GM13977 (cell line): Measurements from ENCODE around the gene CAMK1D.

Source experiments
- DNase-seq: peaks from one replicate; pipeline ENCODE4 v3.0.0; 2012; ENCODE audit warnings: low spot score
- in situ Hi-C: fragments of 300-500 bp; cut with MboI; formaldehyde crosslinking; loops from one replicate; pipeline ENCODE4 v1.12.0; 2022; ENCODE audit warnings: low sequenced_read_pairs, low pct_unique_long_range_greater_than_20kb, mixed read lengths, inconsistent platforms; ENCODE audit not compliant: unreplicated experiment
- TF ChIP-seq, protein P1 (sequence below): IDR thresholded peaks from 2 replicates; pipeline ENCODE4 v1.5.1; 2012; ENCODE audit warnings: mild to moderate bottlenecking, control low read depth; ENCODE audit not compliant: insufficient read depth; ENCODE audit errors: extremely low read depth, missing control alignments

The CAMK1D gene

DNA sequence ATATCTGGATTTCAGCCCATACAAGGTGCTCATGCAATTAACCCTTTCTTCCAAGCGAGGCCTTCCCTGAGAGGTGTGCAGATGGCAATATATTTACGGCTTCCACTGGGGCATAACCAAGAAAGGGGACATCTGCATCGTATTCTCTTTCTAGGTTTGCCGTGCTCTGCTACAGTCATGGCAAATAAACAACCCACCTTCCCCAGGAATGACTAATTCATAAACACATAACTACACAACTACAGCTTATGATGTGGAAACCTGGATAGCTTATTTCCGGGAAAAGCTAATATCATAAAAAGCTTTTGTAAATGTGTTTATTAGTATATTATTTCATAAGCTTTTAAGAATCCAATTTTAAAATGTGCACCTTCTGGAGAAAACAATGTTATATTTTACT is 120.0 kb downstream of the CAMK1D start:
- DNase-seq: no peak
- in situ Hi-C loops: no loop called here
- TF ChIP-seq, protein P1, sequence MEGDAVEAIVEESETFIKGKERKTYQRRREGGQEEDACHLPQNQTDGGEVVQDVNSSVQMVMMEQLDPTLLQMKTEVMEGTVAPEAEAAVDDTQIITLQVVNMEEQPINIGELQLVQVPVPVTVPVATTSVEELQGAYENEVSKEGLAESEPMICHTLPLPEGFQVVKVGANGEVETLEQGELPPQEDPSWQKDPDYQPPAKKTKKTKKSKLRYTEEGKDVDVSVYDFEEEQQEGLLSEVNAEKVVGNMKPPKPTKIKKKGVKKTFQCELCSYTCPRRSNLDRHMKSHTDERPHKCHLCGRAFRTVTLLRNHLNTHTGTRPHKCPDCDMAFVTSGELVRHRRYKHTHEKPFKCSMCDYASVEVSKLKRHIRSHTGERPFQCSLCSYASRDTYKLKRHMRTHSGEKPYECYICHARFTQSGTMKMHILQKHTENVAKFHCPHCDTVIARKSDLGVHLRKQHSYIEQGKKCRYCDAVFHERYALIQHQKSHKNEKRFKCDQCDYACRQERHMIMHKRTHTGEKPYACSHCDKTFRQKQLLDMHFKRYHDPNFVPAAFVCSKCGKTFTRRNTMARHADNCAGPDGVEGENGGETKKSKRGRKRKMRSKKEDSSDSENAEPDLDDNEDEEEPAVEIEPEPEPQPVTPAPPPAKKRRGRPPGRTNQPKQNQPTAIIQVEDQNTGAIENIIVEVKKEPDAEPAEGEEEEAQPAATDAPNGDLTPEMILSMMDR: no peak

DNA sequence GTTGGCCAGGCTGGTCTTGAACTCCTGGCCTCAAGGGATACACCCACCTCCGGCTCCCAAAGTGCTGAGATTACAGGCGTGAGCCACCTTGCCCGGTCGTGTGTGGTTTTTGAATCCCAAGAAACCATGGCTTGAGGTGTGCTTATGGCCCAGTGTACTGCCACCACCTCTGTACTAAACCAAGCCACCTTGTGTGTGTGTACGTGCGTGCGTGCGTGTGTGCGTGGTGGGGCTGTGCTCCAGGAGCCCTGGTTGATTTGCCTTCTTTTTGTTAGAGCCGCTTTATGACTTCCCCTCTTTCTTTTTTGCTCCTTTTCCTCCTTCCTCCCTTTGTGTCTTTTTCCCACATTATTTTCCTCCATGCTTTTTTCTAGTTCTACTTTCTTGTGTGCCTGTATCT is 121.4 kb downstream of the CAMK1D start:
- no peak for DNase-seq
- TF ChIP-seq, protein P1: no peak
- in situ Hi-C loops: no loop called here

DNA sequence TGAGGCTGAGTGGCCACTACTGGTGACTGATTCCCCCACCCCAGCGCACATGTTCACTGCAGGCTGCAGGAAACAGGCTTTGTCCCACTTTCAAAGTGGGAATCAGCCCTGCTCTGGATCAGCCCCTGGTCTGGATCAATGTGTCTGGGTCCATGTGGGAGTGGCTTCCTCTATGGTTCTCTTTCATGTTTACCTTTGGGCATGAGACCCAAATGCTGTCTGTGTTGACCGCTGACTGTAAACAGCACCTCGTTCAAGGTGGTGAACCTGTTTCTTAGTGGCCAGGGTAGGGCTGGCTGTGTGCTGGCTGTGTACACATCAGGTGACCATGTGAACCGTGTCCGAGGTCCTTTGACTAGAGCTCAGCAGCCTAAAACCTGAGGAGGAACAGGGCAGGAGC is 121.8 kb downstream of the CAMK1D start:
- TF ChIP-seq, protein P1: no peak
- in situ Hi-C loops: no loop called here
- no peak for DNase-seq

DNA sequence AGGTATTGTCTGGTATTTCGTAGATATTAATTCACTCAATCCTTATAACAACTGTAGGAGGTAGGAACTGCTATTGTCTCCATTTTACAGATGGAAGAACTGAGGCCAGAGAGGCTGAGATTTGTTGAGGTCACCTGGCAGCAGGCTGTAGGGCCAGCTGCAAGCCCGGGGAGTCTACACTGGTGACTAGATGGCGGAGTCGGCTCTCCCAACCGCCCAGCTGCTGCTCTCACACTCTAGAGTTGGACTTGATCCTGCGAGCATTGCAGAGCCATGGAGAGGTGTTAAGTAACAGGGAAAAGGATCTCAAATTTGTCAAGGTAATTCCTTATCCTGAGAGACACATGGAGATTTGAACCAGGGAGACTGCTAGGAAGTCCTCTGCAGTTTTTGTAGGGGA is 124.1 kb downstream of the CAMK1D start:
- TF ChIP-seq, protein P1: no peak
- in situ Hi-C loops: no loop called here
- DNase-seq: no peak

DNA sequence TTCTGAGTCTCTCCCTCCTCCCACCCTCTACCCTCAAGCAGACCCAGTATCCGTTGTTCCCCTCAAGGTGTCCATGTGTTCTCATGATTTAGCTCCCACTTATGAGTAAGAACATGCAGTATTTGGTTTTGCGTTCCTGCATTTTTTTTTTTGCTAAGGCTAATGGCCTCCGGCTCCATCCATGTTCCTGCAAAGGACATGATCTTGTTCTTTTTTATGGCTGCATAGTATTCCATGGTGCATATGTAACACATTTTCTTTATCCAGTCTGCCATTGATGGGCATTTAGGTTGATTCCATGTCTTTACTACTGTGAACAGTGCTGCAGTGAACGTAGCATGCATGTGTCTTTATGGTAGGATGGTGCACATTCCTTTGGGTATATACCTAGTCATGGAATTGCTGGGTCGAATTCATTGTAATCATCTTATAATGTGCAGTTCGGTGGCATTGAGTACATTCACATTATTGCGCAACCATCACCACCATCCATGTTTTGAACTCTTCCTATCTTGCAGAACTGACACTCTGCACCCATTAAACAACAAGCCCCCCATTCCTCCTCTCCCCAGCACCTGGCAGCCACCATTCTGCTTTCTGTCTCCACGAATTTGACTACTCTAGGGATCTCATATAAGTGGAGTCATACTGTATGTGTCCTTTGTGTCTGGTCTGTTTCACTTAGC is 125.5 kb downstream of the CAMK1D start:
- in situ Hi-C loops: no loop called here
- TF ChIP-seq, protein P1: no peak
- no peak for DNase-seq

DNA sequence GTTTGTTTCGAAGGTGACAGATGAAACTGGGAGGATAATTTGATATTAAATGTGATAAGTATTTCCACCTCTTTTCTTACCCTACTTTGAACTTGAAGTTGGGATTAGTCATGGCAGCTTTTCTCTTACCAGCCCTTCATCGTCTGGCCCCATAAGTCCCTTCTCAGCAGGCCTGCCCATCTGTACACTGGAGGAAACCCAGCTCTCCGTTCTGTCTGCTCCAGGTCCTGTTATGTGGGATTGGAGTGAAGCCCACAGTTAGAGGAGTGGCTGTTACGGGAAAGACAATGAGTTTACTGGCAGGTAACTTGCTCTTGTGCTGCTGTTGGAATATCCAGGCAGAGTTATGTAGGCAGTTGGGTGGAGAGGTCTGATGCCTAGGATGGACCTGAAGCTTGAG is 127.3 kb downstream of the CAMK1D start:
- in situ Hi-C loops: no loop called here
- DNase-seq: no peak
- TF ChIP-seq, protein P1: no peak
